ENCODE data around the gene LRRC8E.

LRRC8E gene

GRCh38 chr19:7919610-7920518 is 31.6 kb downstream of the LRRC8E start, which contains the start of gene SNAPC2:
Gene SNAPC2, plus strand, starts transcription at chr19:7920338. Its CDS starts 29 bp downstream, at chr19:7920367.
- Histone ChIP-seq H3K4me2 (peak within 1 kb of the TSS; percentile 94 to 100 (median 99)), H3K9me3 (replicated peaks in 1 of 11) (no peaks in the 10 kb centered on the region), H3K4me1 (peaks cover 71 to 81% (median 75%) of the 10 kb centered on the region in 10 experiments), H3K9ac (peak within 1 kb of the TSS; percentile 71 to 88 (median 81)), H3K27ac (peak within 1 kb of the TSS; percentile 68 to 85 (median 75)), H3K4me3 (peak within 1 kb of the TSS; percentile 60 to 78 (median 69)), H4K20me1 (peaks cover 0 to 90% (median 75%) of the 10 kb centered on the region in 11 experiments; a peak in 21 of 22 replicates), H3K36me3 (peaks cover 13 to 21% (median 15%) of the 10 kb centered on the region in 11 experiments; a peak in 21 of 22 replicates), H3K27me3 (peaks cover 50 to 56% (median 51%) of the 10 kb centered on the region in 11 experiments)
- no peak for TF ChIP-seq Cebpa-rat (IDR thresholded peaks at IDR 0.05)

GRCh38 chr19:7920519-7921301 is 32.4 kb downstream of the LRRC8E start:
- H3K4me1 ChIP-seq: peaks cover 69 to 83% (median 74%) of the 10 kb centered on the region in 10 experiments
- peaks cover 13 to 21% (median 15%) of the 10 kb centered on the region in 11 experiments; a peak in 21 of 22 replicates for H3K36me3 ChIP-seq
- TF ChIP-seq Cebpa-rat (IDR thresholded peaks at IDR 0.05): no peak
- peak overlapping the region; percentile 68 to 85 (median 75) for H3K27ac ChIP-seq
- H3K9me3 ChIP-seq (replicated peaks in 1 of 11): no peaks in the 10 kb centered on the region
- H3K27me3 ChIP-seq: peaks cover 42 to 54% (median 43%) of the 10 kb centered on the region in 11 experiments
- H3K4me3 ChIP-seq: peak overlapping the region; percentile 60 to 78 (median 69)
- peaks cover 0 to 81% (median 68%) of the 10 kb centered on the region in 11 experiments; a peak in 21 of 22 replicates for H4K20me1 ChIP-seq
- peak overlapping the region; percentile 71 to 88 (median 81) for H3K9ac ChIP-seq
- peak overlapping the region; percentile 94 to 100 (median 99) for H3K4me2 ChIP-seq

GRCh38 chr19:7921302-7921966 is 33.1 kb downstream of the LRRC8E start:
- Histone ChIP-seq H3K36me3 (peaks cover 13 to 21% (median 15%) of the 10 kb centered on the region in 11 experiments; a peak in 21 of 22 replicates), H3K27ac (peak overlapping the region; percentile 54 to 85 (median 71)), H3K9ac (peak overlapping the region; percentile 66 to 88 (median 78)), H3K9me3 (replicated peaks in 1 of 11) (no peaks in the 10 kb centered on the region), H3K4me1 (peaks cover 66 to 79% (median 71%) of the 10 kb centered on the region in 10 experiments), H3K27me3 (peaks cover 35 to 46% (median 36%) of the 10 kb centered on the region in 11 experiments), H3K4me2 (peak overlapping the region; percentile 94 to 100 (median 99)), H3K4me3 (peak overlapping the region; percentile 57 to 73 (median 63)), H4K20me1 (peaks cover 0 to 78% (median 64%) of the 10 kb centered on the region in 11 experiments; a peak in 21 of 22 replicates)
- no peak for TF ChIP-seq Cebpa-rat (IDR thresholded peaks at IDR 0.05)

GRCh38 chr19:7921967-7922835 is 33.9 kb downstream of the LRRC8E start:
- Histone ChIP-seq H3K27ac (peak overlapping the region in 5 of 11 experiments; percentile 68 to 85 (median 77); a peak in 7 of 22 replicates), H3K4me2 (peak overlapping the region; percentile 94 to 100 (median 99)), H3K9ac (peak overlapping the region in 10 of 11 experiments; percentile 52 to 88 (median 78); a peak in 16 of 22 replicates)

GRCh38 chr19:7922836-7923195 is 34.5 kb downstream of the LRRC8E start:
- Histone ChIP-seq H4K20me1 (peaks cover 0 to 78% (median 62%) of the 10 kb centered on the region in 11 experiments; a peak in 21 of 22 replicates), H3K27ac (no peak overlapping the region), H3K4me2 (peak overlapping the region in 4 of 11 experiments; percentile 91 to 100 (median 100); a peak in 5 of 22 replicates), H3K4me3 (no peak overlapping the region), H3K36me3 (peaks cover 13 to 33% (median 22%) of the 10 kb centered on the region in 11 experiments; a peak in 21 of 22 replicates), H3K27me3 (peaks cover 21 to 33% (median 22%) of the 10 kb centered on the region in 11 experiments), H3K9me3 (replicated peaks in 1 of 11) (no peaks in the 10 kb centered on the region), H3K4me1 (peaks cover 54 to 68% (median 58%) of the 10 kb centered on the region in 10 experiments), H3K9ac (peak overlapping the region in 2 of 11 experiments; percentile 52 to 85; a peak in 3 of 22 replicates)
- TF ChIP-seq Cebpa-rat (IDR thresholded peaks at IDR 0.05): no peak

More at GRCh38 chr19:7921967-7922835, 33.9 kb downstream of the LRRC8E start:
- Histone ChIP-seq H4K20me1 (peaks cover 0 to 78% (median 62%) of the 10 kb centered on the region in 11 experiments; a peak in 21 of 22 replicates), H3K9me3 (replicated peaks in 1 of 11) (no peaks in the 10 kb centered on the region), H3K27me3 (peaks cover 27 to 39% (median 28%) of the 10 kb centered on the region in 11 experiments), H3K36me3 (peaks cover 13 to 27% (median 18%) of the 10 kb centered on the region in 11 experiments; a peak in 21 of 22 replicates), H3K4me1 (peaks cover 60 to 74% (median 64%) of the 10 kb centered on the region in 10 experiments), H3K4me3 (peak overlapping the region in 8 of 10 experiments; percentile 58 to 73 (median 63); a peak in 13 of 20 replicates)
- no peak for TF ChIP-seq Cebpa-rat (IDR thresholded peaks at IDR 0.05)

- Histone ChIP-seq H3K4me2 (peak overlapping the region; percentile 38 to 96 (median 63)), H3K9me3 (replicated peaks in 1 of 11) (no peaks in the 10 kb centered on the region), H3K36me3 (peaks cover 13 to 38% (median 26%) of the 10 kb centered on the region in 11 experiments; a peak in 21 of 22 replicates), H3K9ac (peak overlapping the region in 6 of 11 experiments; percentile 18 to 85 (median 39); a peak in 9 of 22 replicates), H4K20me1 (peaks cover 0 to 79% (median 65%) of the 10 kb centered on the region in 11 experiments; a peak in 21 of 22 replicates), H3K27ac (no peak overlapping the region), H3K4me1 (peaks cover 49 to 62% (median 53%) of the 10 kb centered on the region in 10 experiments), H3K4me3 (no peak overlapping the region), H3K27me3 (peaks cover 14 to 25% (median 15%) of the 10 kb centered on the region in 11 experiments)
- no peak for TF ChIP-seq Cebpa-rat (IDR thresholded peaks at IDR 0.05)
These were observed 35.2 kb downstream of the LRRC8E start for GRCh38 chr19:7923295-7924191.
